ENCODE measurements around the gene CCDC141. TPM values are rescaled to one million over a fixed set of nuclear protein-coding genes. Genes with fewer than 3 reads are reported as not detected.

Gene CCDC141
- total and polyA plus RNA-seq, 2 donors (not counting 3 experiments of a cell fraction or from before 2014, with no cell fraction given) = not detected

- DNase-seq (ENCODE audit: low read depth, low spot score) (no peak), FAIRE-seq (no peak)
- ChIA-PET CTCF (no interaction called here), POLR2A (no interaction called here)
- H2AFZ ChIP-seq (ENCODE audit: low read depth, low read length) = no peak overlapping the region
- TF ChIP-seq GATA2 (IDR thresholded peaks at IDR 0.05; ENCODE audit: insufficient read depth, insufficient read length, low read depth, low read length) (no peak), POLR2A (IDR thresholded peaks at IDR 0.05; ENCODE audit: low read depth, low read length) (no peak), CTCF (IDR thresholded peaks at IDR 0.05; ENCODE audit: extremely low read depth in 1 of 2, insufficient read depth in 1 of 2, low read depth in 1 of 2, low read length in 2 of 2) (no peak), MYC (IDR thresholded peaks at IDR 0.05; ENCODE audit: low read depth, low read length) (no peak), POLR2AphosphoS5 (IDR thresholded peaks at IDR 0.05; ENCODE audit: insufficient read depth, low read depth, low read length) (no peak), EZH2 (IDR thresholded peaks at IDR 0.05; ENCODE audit: borderline replicate concordance, low read depth, low read length, severe bottlenecking) (no peak), JUN (IDR thresholded peaks at IDR 0.05; ENCODE audit: borderline replicate concordance, insufficient read depth, insufficient read length, low read depth) (no peak)
- TF ChIP-seq, protein P1, sequence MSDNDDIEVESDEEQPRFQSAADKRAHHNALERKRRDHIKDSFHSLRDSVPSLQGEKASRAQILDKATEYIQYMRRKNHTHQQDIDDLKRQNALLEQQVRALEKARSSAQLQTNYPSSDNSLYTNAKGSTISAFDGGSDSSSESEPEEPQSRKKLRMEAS (IDR thresholded peaks at IDR 0.05; ENCODE audit: insufficient read depth, insufficient read length) = no peak
- H3K79me2 ChIP-seq (ENCODE audit: control insufficient read depth, insufficient read depth, low read length) = no peaks in the 10 kb centered on the region
- no peaks in the 10 kb centered on the region for H3K9me1 ChIP-seq (replicated peaks; ENCODE audit: control insufficient read depth, extremely low read depth, insufficient read depth, low read length)
- intact Hi-C loops (cut with micrococcal nuclease) = no loop called here
- dilution Hi-C loops (cut with MboI; ENCODE audit: extremely low pct_ligation_motif_present, low sequenced_read_pairs) = no loop called here
- H3K9me3 ChIP-seq (replicated peaks; ENCODE audit: control insufficient read depth, insufficient read depth, low read length) = no peaks in the 10 kb centered on the region
- no peaks in the 10 kb centered on the region for H3K27me3 ChIP-seq (ENCODE audit: control insufficient read depth in 2 of 2, insufficient read depth in 2 of 2, low read length in 2 of 2)
- no peak overlapping the region for H3K27ac ChIP-seq (ENCODE audit: insufficient read depth, low read depth, low read length)
- no peaks in the 10 kb centered on the region for H3K4me1 ChIP-seq (ENCODE audit: control insufficient read depth, extremely low read depth, insufficient read depth, low read length)
- no peaks in the 10 kb centered on the region for H4K20me1 ChIP-seq (replicated peaks; ENCODE audit: control insufficient read depth, extremely low read depth, insufficient read depth, low read length)
- no peak overlapping the region for H3K4me3 ChIP-seq (replicated peaks in 1 of 3; ENCODE audit: insufficient read depth in 1 of 3, low read depth in 1 of 3, low read length in 3 of 3)
- no peak overlapping the region for H3K4me2 ChIP-seq (ENCODE audit: insufficient read depth, low read length)
- no TSS peak for BruUV-seq (replicated peaks)
- H3K9ac ChIP-seq (replicated peaks; ENCODE audit: extremely low read depth, insufficient read depth, low read length) = no peak overlapping the region
- H3K36me3 ChIP-seq (ENCODE audit: control insufficient read depth in 2 of 2, extremely low read depth in 1 of 2, insufficient read depth in 2 of 2, low read length in 2 of 2) = no peaks in the 10 kb centered on the region
These were observed 19.2 kb upstream of the CCDC141 start for GRCh38 chr2:179068991-179069643.

All from endothelial cell of umbilical vein (primary cell).